ENCODE data around the gene RNF169. TPM values are rescaled to one million over a fixed set of nuclear protein-coding genes. Genes with fewer than 3 reads are reported as not detected.
"Not testable (repeated sequence)": the region's sequence is repeated elsewhere in the genome, so short reads cannot be mapped to it uniquely, and the experiment has no call there.

RNF169 gene
- total RNA-seq, 4 donors from 2014 or later, result 20.1 to 23.4 (median 22.3) TPM

- no peaks in the 10 kb centered on the region for H3K27me3 ChIP-seq
- no peak for DNase-seq (ENCODE audit: low spot score in 2 of 2)
- no peak overlapping the region for H3K27ac ChIP-seq
- H3K9me3 ChIP-seq, result no peaks in the 10 kb centered on the region
- peaks cover 0 to 54% (median 0%) of the 10 kb centered on the region in 3 donors for H3K36me3 ChIP-seq
- H3K4me3 ChIP-seq, result no peak overlapping the region
- peaks cover 0 to 44% (median 0%) of the 10 kb centered on the region in 4 donors for H3K4me1 ChIP-seq
- TF ChIP-seq CTCF (IDR thresholded peaks at IDR 0.05), result no peak
- no peak for TF ChIP-seq POLR2A (IDR thresholded peaks at IDR 0.05)
- TF ChIP-seq EP300 (IDR thresholded peaks at IDR 0.05), result no peak
- 63 to 92% methylated on average over 3 of the region's 3 CpGs for WGBS, 2 donors
These were observed 69.8 kb downstream of the RNF169 start for GRCh38 chr11:74818283-74818946.

GRCh38 chr11:74819400-74819799, 70.8 kb downstream of the RNF169 start:
- TF ChIP-seq POLR2A (IDR thresholded peaks at IDR 0.05) (no peak), CTCF (IDR thresholded peaks at IDR 0.05) (no peak), EP300 (IDR thresholded peaks at IDR 0.05) (no peak)
- peaks cover 0 to 57% (median 0%) of the 10 kb centered on the region in 3 donors for H3K36me3 ChIP-seq
- H3K4me1 ChIP-seq, result peaks cover 0 to 44% (median 0%) of the 10 kb centered on the region in 4 donors
- DNase-seq (ENCODE audit: low spot score in 2 of 2), result no peak
- H3K9me3 ChIP-seq, result peaks cover 0 to 9% (median 1%) of the 10 kb centered on the region in 4 donors
- H3K27ac ChIP-seq, result no peak overlapping the region
- H3K27me3 ChIP-seq, result no peaks in the 10 kb centered on the region
- WGBS, 2 donors, result 43 to 62% methylated on average over 1 of the region's 1 CpG
- no peak overlapping the region for H3K4me3 ChIP-seq

DNA sequence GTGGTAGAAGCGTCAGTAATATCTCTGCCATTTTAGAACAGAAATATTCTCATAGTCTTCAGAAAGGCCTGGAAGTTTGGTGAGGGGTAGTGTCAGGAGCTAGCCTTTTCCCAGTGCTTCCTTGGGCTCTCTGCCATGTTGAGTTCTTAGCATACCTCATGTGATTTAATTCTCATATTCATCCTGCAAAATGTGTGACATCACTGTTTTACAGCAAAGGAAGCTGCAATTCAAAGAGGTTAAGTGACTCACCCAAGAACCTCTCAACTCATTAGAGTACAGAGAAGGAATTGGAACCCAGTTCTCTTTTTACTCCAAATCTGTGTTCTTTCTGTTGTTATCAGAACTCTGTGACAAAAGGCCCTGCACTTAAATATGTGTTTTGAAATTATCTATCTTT, 72.1 kb downstream of the RNF169 start:
- H3K27ac ChIP-seq, result peak overlapping the region in 1 of 4 donors; percentile 14
- peaks cover 0 to 11% (median 1%) of the 10 kb centered on the region in 4 donors for H3K9me3 ChIP-seq
- no peak for DNase-seq (ENCODE audit: low spot score in 2 of 2)
- TF ChIP-seq POLR2A (IDR thresholded peaks at IDR 0.05) (no peak), EP300 (IDR thresholded peaks at IDR 0.05) (no peak), CTCF (IDR thresholded peaks at IDR 0.05) (no peak)
- no peak overlapping the region for H3K4me3 ChIP-seq
- WGBS, 2 donors, result 94 to 100% methylated on average over 1 of the region's 1 CpG
- peaks cover 0 to 39% (median 0%) of the 10 kb centered on the region in 4 donors for H3K4me1 ChIP-seq
- H3K36me3 ChIP-seq, result peaks cover 0 to 68% (median 0%) of the 10 kb centered on the region in 3 donors
- H3K27me3 ChIP-seq, result no peaks in the 10 kb centered on the region

GRCh38 chr11:74822170-74822569, 73.5 kb downstream of the RNF169 start:
- WGBS, 2 donors, result 36 to 39% methylated on average over 5 of the region's 5 CpGs
- no peak for TF ChIP-seq CTCF (IDR thresholded peaks at IDR 0.05)
- no peak for TF ChIP-seq POLR2A (IDR thresholded peaks at IDR 0.05)
- no peak for TF ChIP-seq EP300 (IDR thresholded peaks at IDR 0.05)
- peaks cover 0 to 18% (median 1%) of the 10 kb centered on the region in 4 donors for H3K9me3 ChIP-seq
- H3K27ac ChIP-seq, result peak overlapping the region in 2 of 4 donors; percentile 13 to 20
- H3K36me3 ChIP-seq, result peaks cover 0 to 76% (median 0%) of the 10 kb centered on the region in 3 donors
- no peaks in the 10 kb centered on the region for H3K27me3 ChIP-seq
- H3K4me3 ChIP-seq, result no peak overlapping the region
- no peak for DNase-seq (ENCODE audit: low spot score in 2 of 2)
- peaks cover 0 to 31% (median 0%) of the 10 kb centered on the region in 4 donors for H3K4me1 ChIP-seq

DNA sequence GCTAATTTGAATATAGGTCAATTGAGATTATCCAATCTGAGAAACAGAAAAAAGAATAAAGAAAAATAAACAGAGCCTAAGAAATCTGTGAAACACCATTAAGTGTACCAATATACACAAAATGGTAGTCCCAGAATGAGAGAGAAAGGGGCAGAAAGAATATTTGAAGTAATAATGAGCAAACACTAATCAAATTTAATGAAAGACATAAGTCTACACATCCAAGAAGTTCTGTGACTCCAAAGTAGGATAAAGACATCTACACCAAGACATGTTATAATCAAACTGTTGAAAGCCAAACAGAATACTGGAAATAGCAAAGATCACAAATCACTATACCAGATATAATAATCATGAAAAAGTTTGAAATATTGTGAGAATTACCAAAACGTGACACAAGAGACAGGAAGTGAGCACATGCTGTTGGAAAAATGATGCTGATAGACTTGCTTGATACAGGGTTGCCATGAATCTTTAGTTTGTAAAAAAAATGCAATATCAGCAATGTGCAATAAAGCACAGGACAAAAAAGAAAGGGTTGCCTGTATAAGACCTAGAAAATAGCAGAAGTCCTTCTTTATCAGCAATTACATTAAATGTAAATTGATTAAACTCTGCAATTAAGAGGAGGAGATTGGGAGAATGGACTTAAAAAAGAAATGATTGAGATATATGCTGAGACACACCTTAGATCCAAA, 75.8 kb downstream of the RNF169 start:
- peaks cover 0 to 20% (median 1%) of the 10 kb centered on the region in 4 donors for H3K9me3 ChIP-seq
- H3K36me3 ChIP-seq, result peaks cover 0 to 70% (median 0%) of the 10 kb centered on the region in 3 donors
- no peak for DNase-seq (ENCODE audit: low spot score in 2 of 2)
- no peaks in the 10 kb centered on the region for H3K27me3 ChIP-seq
- H3K4me1 ChIP-seq, result peaks cover 0 to 26% (median 0%) of the 10 kb centered on the region in 4 donors
- H3K27ac ChIP-seq, result no peak overlapping the region
- no peak overlapping the region for H3K4me3 ChIP-seq
- no peak for TF ChIP-seq POLR2A (IDR thresholded peaks at IDR 0.05)
- WGBS, 2 donors, result 95 to 98% methylated on average over 1 of the region's 1 CpG

GRCh38 chr11:74825596-74825995, 76.9 kb downstream of the RNF169 start:
- 76 to 94% methylated on average over 2 of the region's 2 CpGs for WGBS, 2 donors
- peaks cover 0 to 20% (median 1%) of the 10 kb centered on the region in 4 donors for H3K9me3 ChIP-seq
- H3K36me3 ChIP-seq, result peaks cover 0 to 64% (median 0%) of the 10 kb centered on the region in 3 donors
- not testable (repeated sequence) for DNase-seq (ENCODE audit: low spot score in 2 of 2); H3K27ac ChIP-seq; H3K4me3 ChIP-seq; H3K27me3 ChIP-seq
- H3K4me1 ChIP-seq, result peaks cover 0 to 16% (median 0%) of the 10 kb centered on the region in 4 donors
